CD4-positive, alpha-beta T cell (primary cell): ENCODE data around the gene TDRD10. TPM values are rescaled to one million over a fixed set of nuclear protein-coding genes. Genes with fewer than 3 reads are reported as not detected.

Source experiments
- ATAC-seq: fragments of 200-7000 bp; cut with Tn5 transposase; one replicate; pipeline ENCODE4 v1.10.0; 2022; ENCODE audit warnings: mild to moderate bottlenecking; ENCODE audit not compliant: poor library complexity
- CTCF ChIA-PET: fragments of 350-600 bp; sonication (Branson Sonifier 250); formaldehyde crosslinking; loops from one replicate; lab custom pipeline; 2021; ENCODE audit warnings: antibody characterized with exemption, inconsistent platforms; lab: Charles Lee
- POLR2A ChIA-PET: fragments of 350-600 bp; sonication (Branson Sonifier 250); formaldehyde crosslinking; loops from one replicate; lab custom pipeline; 2021; ENCODE audit warnings: antibody characterized with exemption, inconsistent platforms; lab: Charles Lee
- DNase-seq, 14 experiments: peaks; one replicate each; pipeline ENCODE4 v3.0.0-alpha.2; 2013 to 2020; ENCODE audit warnings: mixed read lengths in 2 of 14
- H3K27ac ChIP-seq, 2 donors: one replicate each; pipeline versions ENCODE4 v1.5.1 to v1.7.0; 2013; ENCODE audit warnings: low read length in 2 of 2, low read depth in 1 of 2, mild to moderate bottlenecking in 1 of 2
- H3K27me3 ChIP-seq, 2 experiments: 1 replicate in 1 of 2; 2 replicates in 1 of 2; pipeline versions ENCODE4 v1.6.1 to v1.7.0; 2013; ENCODE audit warnings: low read length in 2 of 2, control low read depth in 1 of 2, mild to moderate bottlenecking in 1 of 2, moderate library complexity in 1 of 2; ENCODE audit not compliant: insufficient read depth in 2 of 2, control insufficient read depth in 1 of 2
- H3K36me3 ChIP-seq: one replicate; pipeline ENCODE4 v1.6.1; 2013; ENCODE audit warnings: low read length, control low read depth; ENCODE audit not compliant: insufficient read depth
- H3K4me1 ChIP-seq: one replicate; pipeline ENCODE4 v1.6.1; 2013; ENCODE audit warnings: low read length, control low read depth; ENCODE audit not compliant: insufficient read depth
- H3K4me3 ChIP-seq: one replicate; pipeline ENCODE4 v1.5.1; 2013; ENCODE audit warnings: mild to moderate bottlenecking, low read length, moderate library complexity
- H3K9me3 ChIP-seq, 2 experiments: 1 replicate in 1 of 2; 2 replicates in 1 of 2; pipeline versions ENCODE4 v1.6.1 to v1.7.0; 2013; ENCODE audit warnings: low read length in 2 of 2, mild to moderate bottlenecking in 2 of 2, control low read depth in 1 of 2, moderate library complexity in 1 of 2; ENCODE audit not compliant: control insufficient read depth in 1 of 2, insufficient read depth in 1 of 2
- H3K27ac Mint-ChIP-seq: one replicate; pipeline ENCODE4 v1.8.0; 2020; ENCODE audit warnings: mixed read lengths
- H3K27me3 Mint-ChIP-seq: one replicate; pipeline ENCODE4 v1.8.0; 2021; ENCODE audit warnings: mixed read lengths
- H3K36me3 Mint-ChIP-seq: one replicate; pipeline ENCODE4 v1.8.0; 2021; ENCODE audit warnings: low read depth, mixed read lengths
- H3K4me1 Mint-ChIP-seq: one replicate; pipeline ENCODE4 v1.8.0; 2021; ENCODE audit warnings: low read depth, mixed read lengths
- H3K4me3 Mint-ChIP-seq: one replicate; pipeline ENCODE4 v1.8.0; 2020; ENCODE audit warnings: mild to moderate bottlenecking, mixed read lengths
- H3K9me3 Mint-ChIP-seq: one replicate; pipeline ENCODE4 v1.8.0; 2020; ENCODE audit warnings: mixed read lengths
- intact Hi-C, 2 experiments: fragments of 100-400 bp; cut with DNase I in 1 of 2; cut with micrococcal nuclease in 1 of 2; formaldehyde crosslinking; loops; one replicate each; pipeline versions ENCODE4 v1.15.1 to v1.9.0; 2023 to 2025; cut with DNase I, micrococcal nuclease
- total RNA-seq, 174 experiments: library from RNA in 2 of 174; stranded (reverse) in 2 of 174; gene quantifications; one replicate each; pipeline ENCODE4 v1.2.3 and lab custom pipeline; 2021 to 2026
- TF ChIP-seq, protein P1 (sequence below): fragments of 200-600 bp; IDR thresholded peaks from one replicate; pipeline ENCODE4 v1.8.0; 2022; ENCODE audit warnings: antibody characterized with exemption, mild to moderate bottlenecking

TDRD10 gene
- total RNA-seq, 2 experiments from 2014 or later, result not detected

DNA sequence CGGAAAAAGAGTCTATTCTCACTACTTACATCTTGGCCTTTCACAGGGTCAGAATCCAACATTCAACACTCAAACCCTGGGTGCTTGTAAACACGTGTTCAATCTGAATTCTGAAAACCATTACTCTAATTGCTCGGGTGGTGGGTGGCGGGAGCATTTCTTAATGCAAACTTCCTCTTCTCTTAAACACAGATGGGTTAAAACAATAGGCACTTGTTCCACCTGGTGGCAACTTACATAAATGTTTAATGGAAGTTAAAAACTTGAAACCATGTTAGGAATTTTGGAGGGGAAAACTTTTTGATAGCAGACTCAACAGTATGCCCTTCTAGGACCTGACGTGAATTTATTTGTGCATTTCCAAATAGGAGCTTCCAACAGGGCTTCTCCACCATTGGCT, 23.4 kb upstream of the TDRD10 start:
- Histone ChIP-seq H3K36me3 (no peaks in the 10 kb centered on the region), H3K9me3 (no peaks in the 10 kb centered on the region), H3K4me3 (no peak overlapping the region), H3K27ac (no peak overlapping the region), H3K27me3 (no peaks in the 10 kb centered on the region), H3K4me1 (peaks cover 11% of the 10 kb centered on the region)
- ChIA-PET POLR2A (interaction anchor here (1.5 to 2.9 kb wide), 5 partner anchors 11 to 152 kb away, joined by 3 to 9 read pairs (median 9); no protein-coding TSS in a partner anchor), CTCF (interaction anchor here (0.9 to 4.3 kb wide), 13 partner anchors 11 to 716 kb away, joined by 3 to 43 read pairs (median 5); partner anchors contain the start of genes ATP8B2 and EFNA4)
- Mint-ChIP-seq H3K27ac (no peak overlapping the region), H3K27me3 (no peaks in the 10 kb centered on the region), H3K4me3 (no peak overlapping the region), H3K36me3 (no peaks in the 10 kb centered on the region), H3K4me1 (peaks cover 20% of the 10 kb centered on the region), H3K9me3 (no peaks in the 10 kb centered on the region)
- DNase-seq, result peak in 5 of 14 experiments; percentile 32 to 62 (median 54)
- ATAC-seq, result peak; percentile 72
- TF ChIP-seq, protein P1, sequence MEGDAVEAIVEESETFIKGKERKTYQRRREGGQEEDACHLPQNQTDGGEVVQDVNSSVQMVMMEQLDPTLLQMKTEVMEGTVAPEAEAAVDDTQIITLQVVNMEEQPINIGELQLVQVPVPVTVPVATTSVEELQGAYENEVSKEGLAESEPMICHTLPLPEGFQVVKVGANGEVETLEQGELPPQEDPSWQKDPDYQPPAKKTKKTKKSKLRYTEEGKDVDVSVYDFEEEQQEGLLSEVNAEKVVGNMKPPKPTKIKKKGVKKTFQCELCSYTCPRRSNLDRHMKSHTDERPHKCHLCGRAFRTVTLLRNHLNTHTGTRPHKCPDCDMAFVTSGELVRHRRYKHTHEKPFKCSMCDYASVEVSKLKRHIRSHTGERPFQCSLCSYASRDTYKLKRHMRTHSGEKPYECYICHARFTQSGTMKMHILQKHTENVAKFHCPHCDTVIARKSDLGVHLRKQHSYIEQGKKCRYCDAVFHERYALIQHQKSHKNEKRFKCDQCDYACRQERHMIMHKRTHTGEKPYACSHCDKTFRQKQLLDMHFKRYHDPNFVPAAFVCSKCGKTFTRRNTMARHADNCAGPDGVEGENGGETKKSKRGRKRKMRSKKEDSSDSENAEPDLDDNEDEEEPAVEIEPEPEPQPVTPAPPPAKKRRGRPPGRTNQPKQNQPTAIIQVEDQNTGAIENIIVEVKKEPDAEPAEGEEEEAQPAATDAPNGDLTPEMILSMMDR, result peak; percentile 73
- intact Hi-C loops, result loop anchor here (1.0 to 5.0 kb wide), 7 partner anchors 36 to 400 kb away; partner anchors contain the start of genes IL6R (in 2 of the 2) and HAX1 (in 1 of the 2)

DNA sequence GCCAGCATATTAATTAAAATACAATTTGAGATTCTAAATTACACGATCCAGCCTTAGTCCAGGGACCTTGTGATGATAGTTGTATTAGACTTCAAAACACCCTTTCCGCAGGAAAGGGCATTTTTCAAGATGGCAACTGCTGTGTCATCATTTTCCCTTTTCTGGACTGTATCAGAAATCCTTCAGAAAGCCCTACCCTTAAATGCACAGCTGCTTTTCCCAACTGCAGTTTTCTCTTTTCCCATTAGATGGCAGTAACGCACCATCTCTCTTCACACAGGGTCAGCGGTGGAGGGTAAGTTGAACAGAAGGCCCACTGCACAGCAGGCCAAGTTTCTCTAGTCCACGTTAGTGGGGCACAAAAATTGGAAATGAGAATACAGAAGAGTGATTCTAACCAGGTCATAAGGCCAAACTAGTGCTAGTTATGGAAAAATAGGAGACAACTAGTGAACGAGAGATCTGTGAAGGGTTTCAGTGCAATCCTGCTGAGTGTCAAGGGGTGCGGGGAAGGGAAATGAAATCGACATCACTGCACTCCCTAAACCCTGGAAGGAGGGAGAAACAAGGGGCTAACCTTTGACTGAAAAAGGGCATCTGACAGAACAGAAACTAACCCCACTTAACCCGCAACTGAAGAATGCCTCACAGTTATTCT, 22.1 kb upstream of the TDRD10 start:
- peak in 13 of 14 experiments; percentile 23 to 84 (median 43) for DNase-seq
- peaks cover 7% of the 10 kb centered on the region for H3K4me1 ChIP-seq
- H3K4me3 ChIP-seq, result no peak overlapping the region
- H3K9me3 Mint-ChIP-seq, result no peaks in the 10 kb centered on the region
- intact Hi-C loops, result loop anchor here (1.0 to 10.0 kb wide), 10 partner anchors 38 to 607 kb away; partner anchors contain the start of genes HAX1 (in 1 of the 2) and IL6R (in 1 of the 2)
- H3K27me3 Mint-ChIP-seq, result no peaks in the 10 kb centered on the region
- H3K36me3 ChIP-seq, result no peaks in the 10 kb centered on the region
- no peak overlapping the region for H3K27ac ChIP-seq
- H3K27ac Mint-ChIP-seq, result no peak overlapping the region
- ATAC-seq, result peak; percentile 91
- H3K4me3 Mint-ChIP-seq, result no peak overlapping the region
- H3K4me1 Mint-ChIP-seq, result peaks cover 20% of the 10 kb centered on the region
- no peaks in the 10 kb centered on the region for H3K36me3 Mint-ChIP-seq
- ChIA-PET CTCF (interaction anchor here (0.6 to 4.3 kb wide), 37 partner anchors 9 to 714 kb away, joined by 3 to 43 read pairs (median 4); partner anchors contain the start of genes EFNA4 and KRTCAP2), POLR2A (interaction anchor here (0.8 to 2.9 kb wide), 12 partner anchors 12 to 153 kb away, joined by 3 to 9 read pairs (median 4); no protein-coding TSS in a partner anchor)
- H3K9me3 ChIP-seq, result no peaks in the 10 kb centered on the region
- H3K27me3 ChIP-seq, result no peaks in the 10 kb centered on the region
- TF ChIP-seq, protein P1, result peak; percentile 90

DNA sequence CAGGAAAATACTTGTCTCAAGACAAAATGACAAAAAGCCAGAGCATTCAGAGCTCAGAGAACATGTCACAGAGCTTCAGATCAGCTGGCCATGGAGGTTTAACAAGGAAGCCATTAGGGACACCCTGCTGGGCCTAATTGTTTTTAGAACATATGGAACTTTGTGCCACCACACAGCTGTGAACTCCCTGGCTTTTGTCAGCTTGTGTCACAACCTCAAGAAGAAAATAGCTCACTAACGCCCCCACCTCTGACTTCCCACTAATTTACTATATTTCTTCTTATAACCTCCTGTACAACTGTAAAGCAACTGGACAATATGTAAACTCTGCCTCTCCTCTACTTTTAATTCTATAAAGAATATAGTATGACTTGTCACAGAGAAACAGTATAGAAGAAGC, 21.0 kb upstream of the TDRD10 start:
- TF ChIP-seq, protein P1, result no peak
- H3K4me3 ChIP-seq, result no peak overlapping the region
- Mint-ChIP-seq H3K9me3 (no peaks in the 10 kb centered on the region), H3K4me1 (peaks cover 20% of the 10 kb centered on the region), H3K36me3 (no peaks in the 10 kb centered on the region), H3K4me3 (no peak overlapping the region), H3K27me3 (no peaks in the 10 kb centered on the region), H3K27ac (no peak overlapping the region)
- peaks cover 7% of the 10 kb centered on the region for H3K4me1 ChIP-seq
- CTCF ChIA-PET, result interaction anchor here (0.9 to 4.3 kb wide), 9 partner anchors 11 to 692 kb away, joined by 3 to 43 read pairs (median 4); partner anchors contain the start of gene KRTCAP2
- no peaks in the 10 kb centered on the region for H3K27me3 ChIP-seq
- DNase-seq (no peak), ATAC-seq (no peak)
- POLR2A ChIA-PET, result interaction anchor here (2.9 kb wide), 1 partner anchor 14 kb away, joined by 9 read pairs; no protein-coding TSS in a partner anchor
- intact Hi-C loops, result loop anchor here (1.0 to 10.0 kb wide), 5 partner anchors 184 to 606 kb away; no protein-coding TSS in a partner anchor
- H3K9me3 ChIP-seq, result no peaks in the 10 kb centered on the region
- H3K36me3 ChIP-seq, result no peaks in the 10 kb centered on the region
- no peak overlapping the region for H3K27ac ChIP-seq
